Left ventricle myocardium inferior (tissue), 1 donor: ENCODE measurements around the gene REG4. TPM values are rescaled to one million over a fixed set of nuclear protein-coding genes. Genes with fewer than 3 reads are reported as not detected.
"Not testable (repeated sequence)": the region's sequence is repeated elsewhere in the genome, so short reads cannot be mapped to it uniquely, and the experiment has no call there.

Experiments used
- DNase-seq: peaks from one replicate; pipeline ENCODE4 v3.0.0-alpha.2; 2020
- H3K27ac ChIP-seq: fragments of 200-600 bp; replicated peaks from 2 replicates; pipeline ENCODE4 v1.8.0; 2021
- H3K27me3 ChIP-seq: fragments of 200-600 bp; 2 replicates; pipeline ENCODE4 v1.8.0; 2021; ENCODE audit warnings: low read depth
- H3K36me3 ChIP-seq: fragments of 200-600 bp; 2 replicates; pipeline ENCODE4 v1.8.0; 2021
- H3K4me1 ChIP-seq: fragments of 200-600 bp; 2 replicates; pipeline ENCODE4 v1.8.0; 2021
- H3K4me3 ChIP-seq: fragments of 200-600 bp; 2 replicates; pipeline ENCODE4 v1.8.0; 2021; ENCODE audit warnings: mild to moderate bottlenecking, moderate library complexity
- H3K9me3 ChIP-seq: fragments of 200-600 bp; replicated peaks from 2 replicates; pipeline ENCODE4 v1.8.0; 2021
- CTCF ChIP-seq: fragments of 200-600 bp; IDR thresholded peaks from 2 replicates; pipeline ENCODE4 v1.8.0; 2021; ENCODE audit warnings: antibody characterized with exemption, mild to moderate bottlenecking, borderline replicate concordance
- intact Hi-C: fragments of 100-400 bp; cut with micrococcal nuclease; formaldehyde crosslinking; loops from one replicate; pipeline ENCODE4 v1.11.0; 2022
- total RNA-seq: library from RNA; stranded (reverse); fragmentation: NEBNext Ultra II Directional; extraction: Animal tissue kit (Norgen Biotek cat#: 25700); gene quantifications from one replicate; pipeline ENCODE4 v1.2.1, GENCODE V29; 2021
- donor health status: DM: no; HTN: yes; CAD: no; lungs with severe emphysema.

The REG4 gene
- total RNA-seq, 1 donor from 2014 or later, result not detected

- Histone ChIP-seq H3K4me3 (no peak overlapping the region), H3K27ac (no peak overlapping the region), H3K9me3 (no peaks in the 10 kb centered on the region), H3K36me3 (no peaks in the 10 kb centered on the region), H3K4me1 (no peaks in the 10 kb centered on the region), H3K27me3 (no peaks in the 10 kb centered on the region)
- intact Hi-C loops, result no loop called here
- TF ChIP-seq CTCF, result no peak
- DNase-seq, result no peak
These were observed 19.9 kb downstream of the REG4 start for GRCh38 chr1:119791377-119791776.

GRCh38 chr1:119790451-119791198 is 20.6 kb downstream of the REG4 start:
- intact Hi-C loops, result no loop called here
- Histone ChIP-seq H3K4me1 (no peaks in the 10 kb centered on the region), H3K27ac (no peak overlapping the region), H3K27me3 (no peaks in the 10 kb centered on the region), H3K9me3 (no peaks in the 10 kb centered on the region), H3K4me3 (no peak overlapping the region), H3K36me3 (no peaks in the 10 kb centered on the region)
- no peak for TF ChIP-seq CTCF
- no peak for DNase-seq

- DNase-seq, result no peak
- no peak overlapping the region for H3K4me3 ChIP-seq
- no peak overlapping the region for H3K27ac ChIP-seq
- intact Hi-C loops, result no loop called here
- no peaks in the 10 kb centered on the region for H3K4me1 ChIP-seq
- no peak for TF ChIP-seq CTCF
- no peaks in the 10 kb centered on the region for H3K9me3 ChIP-seq
- no peaks in the 10 kb centered on the region for H3K36me3 ChIP-seq
- H3K27me3 ChIP-seq, result no peaks in the 10 kb centered on the region
These were observed 23.5 kb downstream of the REG4 start for GRCh38 chr1:119787776-119788175.

- DNase-seq, H3K27me3 ChIP-seq, H3K36me3 ChIP-seq, H3K4me1 ChIP-seq, intact Hi-C loops, H3K27ac ChIP-seq, H3K9me3 ChIP-seq, H3K4me3 ChIP-seq: not testable (repeated sequence)
These were observed 24.7 kb downstream of the REG4 start for GRCh38 chr1:119786473-119787050.

GRCh38 chr1:119786046-119786445 is 25.2 kb downstream of the REG4 start:
- H3K9me3 ChIP-seq, H3K4me3 ChIP-seq, intact Hi-C loops, H3K36me3 ChIP-seq, H3K4me1 ChIP-seq, DNase-seq, H3K27ac ChIP-seq, H3K27me3 ChIP-seq: not testable (repeated sequence)

GRCh38 chr1:119784191-119784781 is 27.0 kb downstream of the REG4 start:
- peak; percentile 61 for DNase-seq
- Histone ChIP-seq H3K36me3 (no peaks in the 10 kb centered on the region), H3K27ac (no peak overlapping the region), H3K4me3 (no peak overlapping the region), H3K4me1 (peaks cover 11% of the 10 kb centered on the region), H3K27me3 (no peaks in the 10 kb centered on the region), H3K9me3 (no peaks in the 10 kb centered on the region)
- no peak for TF ChIP-seq CTCF
- intact Hi-C loops, result no loop called here
